ENCODE data around the gene BRINP2.

BRINP2 gene

GRCh38 chr1:177246710-177247580, 76.2 kb downstream of the BRINP2 start:
- no peak for TF ChIP-seq CTCF (IDR thresholded peaks at IDR 0.05; ENCODE audit: insufficient read depth, low read depth, low read length, missing control alignments)
- DNase-seq (ENCODE audit: low read depth) = no peak

GRCh38 chr1:177247623-177248176, 76.9 kb downstream of the BRINP2 start:
- no peak for TF ChIP-seq CTCF (IDR thresholded peaks at IDR 0.05; ENCODE audit: insufficient read depth, low read depth, low read length, missing control alignments)
- DNase-seq (ENCODE audit: low read depth) = no peak
- no peak overlapping the region for H3K4me3 ChIP-seq (ENCODE audit: low read depth, low read length)

More at GRCh38 chr1:177246710-177247580, 76.2 kb downstream of the BRINP2 start:
- no peak overlapping the region for H3K4me3 ChIP-seq (ENCODE audit: low read depth, low read length)

GRCh38 chr1:177248258-177248657, 77.5 kb downstream of the BRINP2 start:
- TF ChIP-seq CTCF (IDR thresholded peaks at IDR 0.05; ENCODE audit: insufficient read depth, low read depth, low read length, missing control alignments) = no peak

GRCh38 chr1:177249231-177249630, 78.5 kb downstream of the BRINP2 start:
- no peak for TF ChIP-seq CTCF (IDR thresholded peaks at IDR 0.05; ENCODE audit: insufficient read depth, low read depth, low read length, missing control alignments)
- no peak for DNase-seq (ENCODE audit: low read depth)
- H3K4me3 ChIP-seq (ENCODE audit: low read depth, low read length) = no peak overlapping the region

More at GRCh38 chr1:177248258-177248657, 77.5 kb downstream of the BRINP2 start:
- DNase-seq (ENCODE audit: low read depth) = no peak
- H3K4me3 ChIP-seq (ENCODE audit: low read depth, low read length) = no peak overlapping the region

- no peak for TF ChIP-seq CTCF (IDR thresholded peaks at IDR 0.05; ENCODE audit: insufficient read depth, low read depth, low read length, missing control alignments)
- no peak overlapping the region for H3K4me3 ChIP-seq (ENCODE audit: low read depth, low read length)
- no peak for DNase-seq (ENCODE audit: low read depth)
These were observed 82.1 kb downstream of the BRINP2 start for GRCh38 chr1:177252877-177253276.

GRCh38 chr1:177255411-177255810, 84.7 kb downstream of the BRINP2 start:
- TF ChIP-seq CTCF (IDR thresholded peaks at IDR 0.05; ENCODE audit: insufficient read depth, low read depth, low read length, missing control alignments) = no peak
- DNase-seq (ENCODE audit: low read depth) = no peak
- H3K4me3 ChIP-seq (ENCODE audit: low read depth, low read length) = no peak overlapping the region
